Measurements from ENCODE around the gene SMYD2.

- TF ChIP-seq EZH2 (IDR thresholded peaks at IDR 0.05; ENCODE audit: borderline replicate concordance, control insufficient read depth, low read depth, low read length) (no peak), YY1 (IDR thresholded peaks at IDR 0.05; ENCODE audit: low read depth, low read length) (no peak), BACH1 (IDR thresholded peaks at IDR 0.05; ENCODE audit: borderline replicate concordance) (no peak), CBFB (IDR thresholded peaks at IDR 0.05; ENCODE audit: low read depth) (no peak), CTCF (IDR thresholded peaks at IDR 0.05 in 2 of 3, conservative IDR thresholded peaks at IDR 0.05 in 1 of 3; ENCODE audit: control insufficient read depth in 2 of 3, extremely low read depth in 1 of 3, insufficient read depth in 1 of 3, low read depth in 3 of 3, low read length in 3 of 3) (no peak), HDAC6 (IDR thresholded peaks at IDR 0.05; ENCODE audit: unreplicated experiment) (no peak), RAD21 (IDR thresholded peaks at IDR 0.05; ENCODE audit: insufficient read depth, low read depth, low read length) (no peak), FOXK2 (IDR thresholded peaks at IDR 0.05) (no peak), POLR2A (IDR thresholded peaks at IDR 0.05; ENCODE audit: low read depth, low read length) (no peak), NFIC (IDR thresholded peaks at IDR 0.05; ENCODE audit: low read depth, low read length) (no peak)
Measured at GRCh38 chr1:214310777-214311690, 30.1 kb downstream of the SMYD2 start.

Data from GM12878 (cell line).